ENCODE data around the gene KIFAP3.

Gene KIFAP3

GRCh38 chr1:170001266-170001665 is 73.2 kb downstream of the KIFAP3 start:
- Histone ChIP-seq H2AFZ (ENCODE audit: low read depth) (no peak overlapping the region), H3K27ac (no peak overlapping the region), H3K79me2 (ENCODE audit: insufficient read depth, low read depth) (no peaks in the 10 kb centered on the region), H4K20me1 (ENCODE audit: insufficient read depth) (no peaks in the 10 kb centered on the region), H3K36me3 (ENCODE audit: insufficient read depth) (no peaks in the 10 kb centered on the region), H3K4me1 (ENCODE audit: low read depth, poor library complexity, severe bottlenecking) (no peaks in the 10 kb centered on the region), H3K4me3 (IDR thresholded peaks at IDR 0.05; ENCODE audit: insufficient read depth, low read depth, low read length) (no peak overlapping the region), H3K9ac (no peak overlapping the region), H3K27me3 (ENCODE audit: insufficient read depth, low read depth) (no peaks in the 10 kb centered on the region), H3K4me2 (no peak overlapping the region)
- no peak for TF ChIP-seq CTCF (conservative IDR thresholded peaks at IDR 0.05; ENCODE audit: low read depth, low read length)

- Histone ChIP-seq H3K4me1 (ENCODE audit: low read depth, poor library complexity, severe bottlenecking) (no peaks in the 10 kb centered on the region), H3K36me3 (ENCODE audit: insufficient read depth) (no peaks in the 10 kb centered on the region), H3K27me3 (ENCODE audit: insufficient read depth, low read depth) (no peaks in the 10 kb centered on the region), H3K79me2 (ENCODE audit: insufficient read depth, low read depth) (no peaks in the 10 kb centered on the region), H4K20me1 (ENCODE audit: insufficient read depth) (no peaks in the 10 kb centered on the region), H2AFZ (ENCODE audit: low read depth) (no peak overlapping the region), H3K4me3 (IDR thresholded peaks at IDR 0.05; ENCODE audit: insufficient read depth, low read depth, low read length) (no peak overlapping the region), H3K27ac (no peak overlapping the region), H3K9ac (no peak overlapping the region), H3K4me2 (no peak overlapping the region)
- TF ChIP-seq CTCF (conservative IDR thresholded peaks at IDR 0.05; ENCODE audit: low read depth, low read length), result no peak
Measured at GRCh38 chr1:169999761-170000160, 74.7 kb downstream of the KIFAP3 start.

GRCh38 chr1:169999331-169999741 is 75.2 kb downstream of the KIFAP3 start:
- H3K9ac ChIP-seq, result no peak overlapping the region
- H2AFZ ChIP-seq (ENCODE audit: low read depth), result no peak overlapping the region
- TF ChIP-seq CTCF (conservative IDR thresholded peaks at IDR 0.05; ENCODE audit: low read depth, low read length), result no peak
- H4K20me1 ChIP-seq (ENCODE audit: insufficient read depth), result no peaks in the 10 kb centered on the region
- H3K36me3 ChIP-seq (ENCODE audit: insufficient read depth), result no peaks in the 10 kb centered on the region
- H3K79me2 ChIP-seq (ENCODE audit: insufficient read depth, low read depth), result no peaks in the 10 kb centered on the region
- H3K4me3 ChIP-seq (IDR thresholded peaks at IDR 0.05; ENCODE audit: insufficient read depth, low read depth, low read length), result no peak overlapping the region
- no peak overlapping the region for H3K27ac ChIP-seq
- H3K27me3 ChIP-seq (ENCODE audit: insufficient read depth, low read depth), result no peaks in the 10 kb centered on the region
- no peaks in the 10 kb centered on the region for H3K4me1 ChIP-seq (ENCODE audit: low read depth, poor library complexity, severe bottlenecking)
- no peak overlapping the region for H3K4me2 ChIP-seq

GRCh38 chr1:169995993-169996392 is 78.5 kb downstream of the KIFAP3 start:
- TF ChIP-seq CTCF (conservative IDR thresholded peaks at IDR 0.05; ENCODE audit: low read depth, low read length), result no peak
- no peak overlapping the region for H3K27ac ChIP-seq

More at GRCh38 chr1:169995993-169996392, 78.5 kb downstream of the KIFAP3 start:
- H3K27me3 ChIP-seq (ENCODE audit: insufficient read depth, low read depth), result no peaks in the 10 kb centered on the region
- H3K4me3 ChIP-seq (IDR thresholded peaks at IDR 0.05; ENCODE audit: insufficient read depth, low read depth, low read length), result no peak overlapping the region
- no peak overlapping the region for H2AFZ ChIP-seq (ENCODE audit: low read depth)
- H3K79me2 ChIP-seq (ENCODE audit: insufficient read depth, low read depth), result no peaks in the 10 kb centered on the region
- H4K20me1 ChIP-seq (ENCODE audit: insufficient read depth), result no peaks in the 10 kb centered on the region
- H3K36me3 ChIP-seq (ENCODE audit: insufficient read depth), result no peaks in the 10 kb centered on the region
- H3K9ac ChIP-seq, result no peak overlapping the region
- no peak overlapping the region for H3K4me2 ChIP-seq
- no peaks in the 10 kb centered on the region for H3K4me1 ChIP-seq (ENCODE audit: low read depth, poor library complexity, severe bottlenecking)
